Activated T-helper 1 cell treated with anti-CD3 and anti-CD28 coated beads, Interleukin-12 subunit alpha, Interleukin-12 subunit beta, Interleukin-2, Interleukin-4 antibody, amounts not matched to agents 30 ng/mL and 10 ng/mL and 1 ng/mL, durations not matched to agents 14 hours and 24 hours and 36 hours (primary cell): ENCODE measurements around the gene OLFML1. TPM values are rescaled to one million over a fixed set of nuclear protein-coding genes. Genes with fewer than 3 reads are reported as not detected.

Source experiments
- DNase-seq: peaks from one replicate; pipeline ENCODE4 v3.0.0; 2021; ENCODE audit warnings: low spot score
- H3K27ac Mint-ChIP-seq: one replicate; pipeline ENCODE4 v1.8.0; 2021; ENCODE audit warnings: mild to moderate bottlenecking, mixed read lengths
- H3K27me3 Mint-ChIP-seq: one replicate; pipeline ENCODE4 v1.8.0; 2022; ENCODE audit warnings: mild to moderate bottlenecking, moderate library complexity, mixed read lengths; ENCODE audit not compliant: insufficient read depth
- H3K36me3 Mint-ChIP-seq: one replicate; pipeline ENCODE4 v1.8.0; 2021; ENCODE audit warnings: low read depth, mixed read lengths
- H3K4me1 Mint-ChIP-seq: one replicate; pipeline ENCODE4 v1.8.0; 2021; ENCODE audit warnings: low read depth, mixed read lengths
- H3K4me3 Mint-ChIP-seq: one replicate; pipeline ENCODE4 v1.8.0; 2021; ENCODE audit warnings: mild to moderate bottlenecking, moderate library complexity, mixed read lengths
- H3K9me3 Mint-ChIP-seq: one replicate; pipeline ENCODE4 v1.8.0; 2021; ENCODE audit warnings: mixed read lengths
- intact Hi-C: fragments of 100-400 bp; cut with micrococcal nuclease; formaldehyde crosslinking; loops from one replicate; pipeline ENCODE4 v1.15.1; 2024
- total RNA-seq: library from RNA; stranded (reverse); gene quantifications from 2 replicates; pipeline ENCODE4 v1.2.3, GENCODE V29; 2022

OLFML1 gene
- not detected in 2 replicates for total RNA-seq

GRCh38 chr11:7485186-7486097, at the start of gene OLFML1:
TSS of gene OLFML1 (plus strand) at chr11:7485506. CDS start at chr11:7485876, 370 bp downstream.
- Mint-ChIP-seq H3K9me3 (no peaks in the 10 kb centered on the region), H3K4me3 (no peak within 1 kb of the TSS), H3K27me3 (peaks cover 2% of the 10 kb centered on the region), H3K36me3 (no peaks in the 10 kb centered on the region), H3K4me1 (no peaks in the 10 kb centered on the region), H3K27ac (no peak within 1 kb of the TSS)
- no peak for DNase-seq
- intact Hi-C loops = no loop called here

- no peak overlapping the region for H3K4me3 Mint-ChIP-seq
- no peaks in the 10 kb centered on the region for H3K9me3 Mint-ChIP-seq
- peaks cover 12% of the 10 kb centered on the region for H3K4me1 Mint-ChIP-seq
- no peaks in the 10 kb centered on the region for H3K36me3 Mint-ChIP-seq
- H3K27me3 Mint-ChIP-seq = no peaks in the 10 kb centered on the region
- no peak for DNase-seq
- intact Hi-C loops = no loop called here
- no peak overlapping the region for H3K27ac Mint-ChIP-seq
These were observed 49.2 kb upstream of the OLFML1 start for GRCh38 chr11:7436146-7436545.

- no peak for DNase-seq
- no peaks in the 10 kb centered on the region for H3K27me3 Mint-ChIP-seq
- no peak overlapping the region for H3K27ac Mint-ChIP-seq
- H3K36me3 Mint-ChIP-seq = no peaks in the 10 kb centered on the region
- peaks cover 12% of the 10 kb centered on the region for H3K4me1 Mint-ChIP-seq
- intact Hi-C loops = no loop called here
- H3K9me3 Mint-ChIP-seq = no peaks in the 10 kb centered on the region
- no peak overlapping the region for H3K4me3 Mint-ChIP-seq
These were observed 48.6 kb upstream of the OLFML1 start for GRCh38 chr11:7436657-7437056.

GRCh38 chr11:7437696-7438095, 47.6 kb upstream of the OLFML1 start:
- Mint-ChIP-seq H3K36me3 (no peaks in the 10 kb centered on the region), H3K4me3 (no peak overlapping the region), H3K4me1 (peaks cover 12% of the 10 kb centered on the region), H3K27me3 (no peaks in the 10 kb centered on the region), H3K9me3 (no peaks in the 10 kb centered on the region), H3K27ac (no peak overlapping the region)
- intact Hi-C loops = no loop called here
- no peak for DNase-seq

GRCh38 chr11:7439746-7440320, 45.5 kb upstream of the OLFML1 start:
- intact Hi-C loops = loop anchor here (5.0 to 10.0 kb wide), 3 partner anchors 165 to 628 kb away; no protein-coding TSS in a partner anchor
- no peak for DNase-seq
- Mint-ChIP-seq H3K27ac (no peak overlapping the region), H3K36me3 (no peaks in the 10 kb centered on the region), H3K4me3 (no peak overlapping the region), H3K4me1 (peaks cover 12% of the 10 kb centered on the region), H3K9me3 (no peaks in the 10 kb centered on the region), H3K27me3 (no peaks in the 10 kb centered on the region)

GRCh38 chr11:7442588-7443215, 42.6 kb upstream of the OLFML1 start:
- H3K4me1 Mint-ChIP-seq = no peaks in the 10 kb centered on the region
- H3K4me3 Mint-ChIP-seq = no peak overlapping the region

GRCh38 chr11:7444091-7444981, 41.0 kb upstream of the OLFML1 start:
- Mint-ChIP-seq H3K4me1 (no peaks in the 10 kb centered on the region), H3K4me3 (no peak overlapping the region), H3K9me3 (no peaks in the 10 kb centered on the region), H3K36me3 (no peaks in the 10 kb centered on the region), H3K27ac (no peak overlapping the region), H3K27me3 (no peaks in the 10 kb centered on the region)
- DNase-seq = no peak
- intact Hi-C loops = loop anchor here (5.0 to 10.0 kb wide), 3 partner anchors 170 to 632 kb away; no protein-coding TSS in a partner anchor

More at GRCh38 chr11:7442588-7443215, 42.6 kb upstream of the OLFML1 start:
- H3K27ac Mint-ChIP-seq = no peak overlapping the region
- no peaks in the 10 kb centered on the region for H3K36me3 Mint-ChIP-seq
- H3K9me3 Mint-ChIP-seq = no peaks in the 10 kb centered on the region
- peak; percentile 40 for DNase-seq
- intact Hi-C loops = loop anchor here (1.0 to 10.0 kb wide), 4 partner anchors 168 to 630 kb away; no protein-coding TSS in a partner anchor
- no peaks in the 10 kb centered on the region for H3K27me3 Mint-ChIP-seq

GRCh38 chr11:7445564-7445963, 39.7 kb upstream of the OLFML1 start:
- DNase-seq = no peak
- no peaks in the 10 kb centered on the region for H3K36me3 Mint-ChIP-seq
- H3K4me1 Mint-ChIP-seq = no peaks in the 10 kb centered on the region
- intact Hi-C loops = loop anchor here (10.0 kb wide), 2 partner anchors 171 to 249 kb away; no protein-coding TSS in a partner anchor
- no peak overlapping the region for H3K27ac Mint-ChIP-seq
- no peak overlapping the region for H3K4me3 Mint-ChIP-seq
- no peaks in the 10 kb centered on the region for H3K27me3 Mint-ChIP-seq
- no peaks in the 10 kb centered on the region for H3K9me3 Mint-ChIP-seq

- intact Hi-C loops = loop anchor here (10.0 kb wide), 2 partner anchors 173 to 247 kb away; no protein-coding TSS in a partner anchor
- no peak overlapping the region for H3K4me3 Mint-ChIP-seq
- H3K27me3 Mint-ChIP-seq = no peaks in the 10 kb centered on the region
- H3K27ac Mint-ChIP-seq = no peak overlapping the region
- H3K36me3 Mint-ChIP-seq = no peaks in the 10 kb centered on the region
- H3K9me3 Mint-ChIP-seq = no peaks in the 10 kb centered on the region
- H3K4me1 Mint-ChIP-seq = no peaks in the 10 kb centered on the region
- no peak for DNase-seq
These were observed 37.1 kb upstream of the OLFML1 start for GRCh38 chr11:7448201-7448600.

- H3K4me1 Mint-ChIP-seq = no peaks in the 10 kb centered on the region
- no peak overlapping the region for H3K4me3 Mint-ChIP-seq
- intact Hi-C loops = loop anchor here (10.0 kb wide), 2 partner anchors 175 to 245 kb away; no protein-coding TSS in a partner anchor
These were observed 36.0 kb upstream of the OLFML1 start for GRCh38 chr11:7449211-7449840.

GRCh38 chr11:7449841-7450214, 35.5 kb upstream of the OLFML1 start:
- Mint-ChIP-seq H3K27me3 (no peaks in the 10 kb centered on the region), H3K4me1 (no peaks in the 10 kb centered on the region), H3K9me3 (no peaks in the 10 kb centered on the region), H3K27ac (no peak overlapping the region), H3K4me3 (no peak overlapping the region), H3K36me3 (no peaks in the 10 kb centered on the region)
- DNase-seq = no peak
- intact Hi-C loops = loop anchor here (10.0 kb wide), 2 partner anchors 175 to 245 kb away; no protein-coding TSS in a partner anchor

More at GRCh38 chr11:7449211-7449840, 36.0 kb upstream of the OLFML1 start:
- Mint-ChIP-seq H3K9me3 (no peaks in the 10 kb centered on the region), H3K27me3 (no peaks in the 10 kb centered on the region), H3K36me3 (no peaks in the 10 kb centered on the region), H3K27ac (no peak overlapping the region)
- no peak for DNase-seq

GRCh38 chr11:7450836-7451235, 34.5 kb upstream of the OLFML1 start:
- H3K27me3 Mint-ChIP-seq = no peaks in the 10 kb centered on the region
- H3K9me3 Mint-ChIP-seq = no peaks in the 10 kb centered on the region
- H3K27ac Mint-ChIP-seq = no peak overlapping the region
- DNase-seq = no peak
- intact Hi-C loops = no loop called here
- H3K36me3 Mint-ChIP-seq = no peaks in the 10 kb centered on the region
- no peaks in the 10 kb centered on the region for H3K4me1 Mint-ChIP-seq
- no peak overlapping the region for H3K4me3 Mint-ChIP-seq
